ENCODE data around the gene RAMP1.

GRCh38 chr2:237861875-237862527, 2.6 kb downstream of the RAMP1 start:
- TF ChIP-seq CTCF (IDR thresholded peaks at IDR 0.05; ENCODE audit: poor library complexity) (no peak), EZH2 (IDR thresholded peaks at IDR 0.05; ENCODE audit: borderline replicate concordance) (no peak)

Data from hepatocyte (in vitro differentiated cells).